K562 (cell line): ENCODE data around the gene KCNN4. TPM values are rescaled to one million over a fixed set of nuclear protein-coding genes. Genes with fewer than 3 reads are reported as not detected.

Experiments used
- BRD9 ChIP-seq: fragments of 450-650 bp; IDR thresholded peaks from 2 replicates; pipeline ENCODE4 v1.6.1; 2018; ENCODE audit warnings: low read depth; ENCODE audit not compliant: partially characterized antibody
- CBFA2T3 ChIP-seq: fragments of 450-650 bp; IDR thresholded peaks from 2 replicates; pipeline ENCODE4 v1.6.1; 2017
- CREB1 ChIP-seq, 2 experiments: sonication (generic) in 1 of 2; formaldehyde crosslinking in 1 of 2; IDR thresholded peaks; 2 replicates each; pipeline versions ENCODE4 v1.6.1 to v1.8.0; 2012 to 2022; ENCODE audit warnings: inconsistent platforms in 1 of 2, mild to moderate bottlenecking in 1 of 2, missing genetic modification reagents in 1 of 2, moderate library complexity in 1 of 2
- CTBP1 ChIP-seq: fragments of 450-650 bp; IDR thresholded peaks from 2 replicates; pipeline ENCODE4 v1.6.1; 2016; ENCODE audit warnings: borderline replicate concordance
- DEAF1 ChIP-seq: fragments of 450-650 bp; formaldehyde crosslinking; IDR thresholded peaks from 2 replicates; pipeline ENCODE4 v1.4.0; 2020; ENCODE audit warnings: mild to moderate bottlenecking, moderate library complexity
- E2F8 ChIP-seq: fragments of 450-650 bp; IDR thresholded peaks from 2 replicates; pipeline ENCODE4 v1.7.1; 2018; ENCODE audit warnings: mild to moderate bottlenecking, low read depth; ENCODE audit not compliant: partially characterized antibody
- ESRRA ChIP-seq: fragments of 450-650 bp; IDR thresholded peaks from 2 replicates; pipeline ENCODE4 v1.6.1; 2014; ENCODE audit warnings: low read depth, mild to moderate bottlenecking, moderate library complexity, borderline replicate concordance
- NBN ChIP-seq: fragments of 450-650 bp; IDR thresholded peaks from 2 replicates; pipeline ENCODE4 v1.6.1; 2016; ENCODE audit warnings: low read depth, mild to moderate bottlenecking
- NFIC ChIP-seq: fragments of 450-650 bp; IDR thresholded peaks from 2 replicates; pipeline ENCODE4 v1.6.1; 2017; ENCODE audit warnings: mild to moderate bottlenecking, inconsistent platforms
- NR0B1 ChIP-seq: fragments of 450-650 bp; IDR thresholded peaks from one replicate; pipeline ENCODE4 v1.6.1; 2018; ENCODE audit warnings: mild to moderate bottlenecking, moderate library complexity; ENCODE audit not compliant: partially characterized antibody
- POLR2G ChIP-seq: fragments of 200-400 bp; formaldehyde crosslinking; IDR thresholded peaks from 2 replicates; pipeline ENCODE4 v1.6.1; 2017; ENCODE audit warnings: low read depth, mild to moderate bottlenecking, antibody characterized with exemption, low read length, moderate library complexity
- PREB ChIP-seq: sonication (generic); formaldehyde crosslinking; IDR thresholded peaks from 2 replicates; pipeline ENCODE4 v1.8.1; 2023; ENCODE audit warnings: mild to moderate bottlenecking, missing genetic modification reagents
- RBFOX2 ChIP-seq: fragments of 200-400 bp; formaldehyde crosslinking; IDR thresholded peaks from 2 replicates; pipeline ENCODE4 v1.6.1; 2017; ENCODE audit warnings: low read depth, mild to moderate bottlenecking, low read length, moderate library complexity
- RBM15 ChIP-seq: fragments of 200-400 bp; formaldehyde crosslinking; IDR thresholded peaks from 2 replicates; pipeline ENCODE4 v1.6.1; 2018; ENCODE audit warnings: mild to moderate bottlenecking, low read length, moderate library complexity; ENCODE audit not compliant: insufficient read depth
- TCFL5 ChIP-seq: fragments of 250-450 bp; sonication (Bioruptor Pico); conservative IDR thresholded peaks from 2 replicates; pipeline ENCODE4 v1.6.1; 2021; ENCODE audit warnings: mild to moderate bottlenecking, moderate library complexity, matching md5 sums
- ZBTB12 ChIP-seq: fragments of 250-450 bp; sonication (Bioruptor Pico); IDR thresholded peaks from 2 replicates; pipeline ENCODE4 v1.4.0; 2020
- ZNF175 ChIP-seq: fragments of 200-800 bp; sonication (Bioruptor generic); IDR thresholded peaks from 2 replicates; pipeline ENCODE4 v1.6.1; 2016; ENCODE audit warnings: low read depth, mild to moderate bottlenecking, missing genetic modification characterization, missing compliant biosample characterization
- ZNF57 ChIP-seq: fragments of 450-650 bp; formaldehyde crosslinking; IDR thresholded peaks from 2 replicates; pipeline ENCODE4 v1.4.0; 2020; ENCODE audit warnings: mild to moderate bottlenecking, moderate library complexity
- ZNF586 ChIP-seq: fragments of 450-650 bp; formaldehyde crosslinking; conservative IDR thresholded peaks from 2 replicates; pipeline ENCODE4 v1.4.0; 2020; ENCODE audit warnings: mild to moderate bottlenecking, moderate library complexity
- polyA plus RNA-seq, 8 experiments: library from polyadenylated mRNA; depleted of rRNA in 4 of 8; stranded (reverse) in 5 of 8; unstranded in 3 of 8; fragments of >200 nt; fragmentation: Nextera tagmentation in 2 of 8; fragmentation: Illumina TruSeq in 1 of 8; extraction: Ambion mirVana in 2 of 8; extraction: Trizol in 1 of 8; gene quantifications; 2 replicates each; pipeline versions ENCODE4 v1.2.1 to v1.2.3, GENCODE V29; 2011 to 2014; ENCODE audit warnings: inconsistent platforms in 1 of 8, missing spikeins in 1 of 8
- total RNA-seq, 7 experiments: library from RNA; depleted of rRNA in 6 of 7; stranded (reverse); fragments of >200 nt in 6 of 7; fragmentation: Illumina TruSeq in 2 of 7; extraction: Trizol in 2 of 7; gene quantifications; 2 replicates each; pipeline versions ENCODE4 v1.2.1 to v1.2.3, GENCODE V29; 2011 to 2021; ENCODE audit warnings: low replicate concordance in 1 of 7

Gene KCNN4
- total and polyA plus RNA-seq, 9 of the 15 experiments (the other 6 are each of a cell fraction or from before 2014, with no cell fraction given) = 0.53 to 37.7 (median 25.9) TPM

DNA sequence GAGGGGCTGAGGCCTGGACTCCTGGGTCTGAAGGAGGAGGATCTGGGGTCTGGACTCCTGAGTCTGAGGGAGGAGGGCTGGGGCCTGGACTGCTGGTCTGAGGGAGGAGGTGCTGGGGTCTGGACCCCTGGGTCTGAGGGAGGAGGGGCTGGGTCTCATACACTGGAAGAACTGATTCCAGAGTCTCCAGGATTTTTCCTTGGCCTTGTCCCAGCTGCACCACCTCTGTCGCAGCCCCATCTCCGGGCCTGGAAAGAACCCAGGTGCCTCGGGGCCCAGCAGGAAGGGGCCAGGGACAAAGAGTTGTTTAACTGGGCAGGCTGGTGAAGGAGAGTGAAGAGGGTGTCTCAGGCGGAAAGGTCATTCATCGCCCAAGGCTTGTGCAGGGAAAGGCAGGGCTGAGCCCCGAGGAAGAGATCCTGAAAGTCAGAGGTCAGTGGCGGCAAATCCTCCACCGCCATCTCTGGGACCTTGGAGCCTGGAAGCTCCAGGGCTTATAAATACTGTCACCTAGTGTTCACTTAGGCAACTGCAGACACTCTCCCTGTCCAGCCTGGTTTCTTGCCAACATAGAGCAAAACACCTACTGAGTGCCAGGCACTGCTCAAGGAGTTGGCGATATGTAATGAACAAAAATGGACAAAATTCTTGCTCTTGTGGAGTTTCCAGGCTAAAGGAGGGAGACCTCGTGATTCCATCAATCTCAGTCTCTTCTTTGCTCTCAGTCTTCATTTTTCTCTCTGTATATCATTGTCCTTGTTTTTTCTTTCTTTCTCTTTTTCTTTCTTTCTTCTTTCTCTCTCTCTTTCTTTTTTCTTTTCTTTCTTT lies 4.4 kb upstream of the KCNN4 start (continued):
- TF ChIP-seq ZBTB12 = no peak
- peak; percentile 82 for TF ChIP-seq NFIC
- no peak for TF ChIP-seq E2F8
- TF ChIP-seq RBM15 = no peak
- TF ChIP-seq CTBP1 = peak; percentile 54; the same call in 1 of the 2 replicates
- TF ChIP-seq CREB1 (IDR thresholded peaks at IDR 0.05) = no peak
- peak; percentile 18; the same call in 1 of the 2 replicates for TF ChIP-seq CREB1 (CRISPR knock-in tag; IDR thresholded peaks at IDR 0.05)
- TF ChIP-seq POLR2G = 0 out of 2 replicates have a peak, but pooled peaks have one; percentile 37
- 0 out of 2 replicates have a peak, but pooled peaks have one; percentile 36 for TF ChIP-seq NBN
- no peak for TF ChIP-seq ZNF57 (CRISPR knock-in tag)
- peak; percentile 50 for TF ChIP-seq RBFOX2
- no peak for TF ChIP-seq ZNF175 (CRISPR knock-in tag)
- 0 out of 2 replicates have a peak, but pooled peaks have one; percentile 24 for TF ChIP-seq TCFL5 (CRISPR knock-in tag)
- peak; percentile 58 for TF ChIP-seq ESRRA
- TF ChIP-seq DEAF1 = peak; percentile 93
- no peak for TF ChIP-seq PREB (CRISPR knock-in tag)
- 0 out of 2 replicates have a peak, but pooled peaks have one; percentile 6 for TF ChIP-seq CBFA2T3
- TF ChIP-seq NR0B1 = no peak
- no peak for TF ChIP-seq ZNF586 (CRISPR knock-in tag)
- peak; percentile 96 for TF ChIP-seq BRD9
